ENCODE data around the gene FAM117B.

- TF ChIP-seq CTCF (IDR thresholded peaks at IDR 0.05; ENCODE audit: borderline replicate concordance, extremely low read depth, low read length, poor library complexity, severe bottlenecking): no peak
- TF ChIP-seq EZH2 (IDR thresholded peaks at IDR 0.05; ENCODE audit: borderline replicate concordance, low read depth, low read length, severe bottlenecking): no peak
These were observed 108.8 kb downstream of the FAM117B start for GRCh38 chr2:202743613-202744012.
